Right lobe of liver (tissue), 4 donors: Measurements from ENCODE around the gene CCDC30.

Source experiments
- POLR2A ChIP-seq: fragments of 450-650 bp; IDR thresholded peaks from one replicate; pipeline ENCODE4 v1.6.1; 2017; ENCODE audit warnings: antibody characterized with exemption, mild to moderate bottlenecking
- TF ChIP-seq, protein P1 (sequence below), 4 donors: fragments of 200-600 bp in 3 of 4; fragments of 450-650 bp in 1 of 4; IDR thresholded peaks; one replicate each; pipeline versions ENCODE4 v1.5.1 to v1.8.0; 2016 to 2022; ENCODE audit warnings: antibody characterized with exemption in 4 of 4, mild to moderate bottlenecking in 2 of 4
- donor health status: DM: no; HTN: no; CAD: no.
- donor health status: DM: no; HTN: no; CAD: no.
- donor health status: DM: no; HTN: yes; CAD: no.

DNA sequence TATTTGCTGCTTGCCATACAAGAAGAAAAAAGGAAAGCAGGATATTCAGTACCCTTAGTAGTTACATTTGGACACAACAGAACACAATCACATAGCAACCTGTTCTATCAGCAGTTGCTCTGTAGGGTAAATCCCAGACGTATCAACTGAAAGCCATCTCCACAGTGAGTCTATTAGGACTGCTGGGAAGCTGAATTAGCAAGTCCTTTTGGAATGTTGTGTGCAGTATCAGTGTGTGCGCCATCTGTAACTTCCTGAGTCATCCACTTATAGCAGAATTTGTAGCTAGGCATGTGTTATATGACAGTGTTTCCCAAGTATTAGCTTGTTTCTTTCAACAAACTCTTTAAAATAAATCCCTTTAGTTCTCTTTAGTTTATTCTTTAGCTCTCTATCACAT, 21.3 kb downstream of the CCDC30 start:
- TF ChIP-seq, protein P1, sequence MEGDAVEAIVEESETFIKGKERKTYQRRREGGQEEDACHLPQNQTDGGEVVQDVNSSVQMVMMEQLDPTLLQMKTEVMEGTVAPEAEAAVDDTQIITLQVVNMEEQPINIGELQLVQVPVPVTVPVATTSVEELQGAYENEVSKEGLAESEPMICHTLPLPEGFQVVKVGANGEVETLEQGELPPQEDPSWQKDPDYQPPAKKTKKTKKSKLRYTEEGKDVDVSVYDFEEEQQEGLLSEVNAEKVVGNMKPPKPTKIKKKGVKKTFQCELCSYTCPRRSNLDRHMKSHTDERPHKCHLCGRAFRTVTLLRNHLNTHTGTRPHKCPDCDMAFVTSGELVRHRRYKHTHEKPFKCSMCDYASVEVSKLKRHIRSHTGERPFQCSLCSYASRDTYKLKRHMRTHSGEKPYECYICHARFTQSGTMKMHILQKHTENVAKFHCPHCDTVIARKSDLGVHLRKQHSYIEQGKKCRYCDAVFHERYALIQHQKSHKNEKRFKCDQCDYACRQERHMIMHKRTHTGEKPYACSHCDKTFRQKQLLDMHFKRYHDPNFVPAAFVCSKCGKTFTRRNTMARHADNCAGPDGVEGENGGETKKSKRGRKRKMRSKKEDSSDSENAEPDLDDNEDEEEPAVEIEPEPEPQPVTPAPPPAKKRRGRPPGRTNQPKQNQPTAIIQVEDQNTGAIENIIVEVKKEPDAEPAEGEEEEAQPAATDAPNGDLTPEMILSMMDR (IDR thresholded peaks at IDR 0.05): no peak
- TF ChIP-seq POLR2A: no peak
